ENCODE data around the gene CYTH1. TPM values are rescaled to one million over a fixed set of nuclear protein-coding genes. Genes with fewer than 3 reads are reported as not detected.
A peak's percentile ranks its signal among the peaks of the same experiment; 100 is the strongest.

Gene CYTH1
- total RNA-seq, 1 experiment from 2014 or later, result 9.7 TPM

DNA sequence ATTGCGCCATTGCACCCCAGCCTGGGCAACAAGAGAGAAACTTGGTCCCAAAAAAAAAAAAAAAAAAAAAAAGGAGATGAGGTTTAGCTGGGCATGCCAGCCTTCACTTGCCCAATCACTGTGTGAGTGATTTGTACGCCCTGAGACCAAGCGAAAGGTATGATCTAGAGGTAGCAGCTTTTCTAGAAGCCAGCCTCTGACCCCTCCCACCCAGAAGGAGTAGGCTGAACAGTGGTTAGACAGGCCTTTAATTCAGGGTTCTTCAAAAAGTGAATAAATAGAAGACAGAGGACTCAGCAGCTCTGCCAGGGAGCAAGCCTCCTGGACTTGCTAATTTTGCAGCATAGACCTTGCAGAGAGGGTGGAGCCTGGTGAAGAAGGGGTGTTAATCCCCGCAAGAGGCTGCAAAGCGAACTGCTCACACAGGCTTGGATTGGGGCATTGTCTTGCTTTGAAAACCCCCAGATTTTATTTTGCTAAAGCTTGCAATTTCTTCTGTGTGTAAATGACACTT lies 7.1 kb upstream of the CYTH1 start:
- no peak overlapping the region for H2BK15ac ChIP-seq (ENCODE audit: low read depth, low read length)
- H3K9me3 ChIP-seq (ENCODE audit: control insufficient read depth, low read depth, low read length), result no peaks in the 10 kb centered on the region
- Mint-ChIP-seq H3K4me1 (peaks cover 24 to 25% of the 10 kb centered on the region in 2 experiments), H3K27me3 (ENCODE audit: low read depth) (no peaks in the 10 kb centered on the region), H3K4me3 (no peak overlapping the region), H3K36me3 (ENCODE audit: insufficient read depth in 1 of 3, low read depth in 3 of 3) (peaks cover 0 to 44% (median 24%) of the 10 kb centered on the region in 3 experiments; a peak in 4 of 7 replicates), H3K27ac (peak overlapping the region in 2 of 3 experiments; percentile 52 to 74; a peak in 3 of 7 replicates), H3K9me3 (no peaks in the 10 kb centered on the region)
- no CpG with 5 or more reads among the region's 5 CpGs for WGBS (ENCODE audit: extremely low coverage, insufficient read length, low lambda C conversion rate)
- no peak overlapping the region for H3K14ac ChIP-seq (ENCODE audit: insufficient read depth, low read length)
- H3K79me1 ChIP-seq (ENCODE audit: insufficient read depth, low read depth, low read length, poor library complexity, severe bottlenecking), result no peaks in the 10 kb centered on the region
- no peak overlapping the region for H2BK5ac ChIP-seq (ENCODE audit: insufficient read length, low read length)
- H3K23me2 ChIP-seq (ENCODE audit: insufficient read length, low read depth, low read length, poor library complexity, severe bottlenecking), result no peaks in the 10 kb centered on the region
- H4K8ac ChIP-seq (replicated peaks; ENCODE audit: insufficient read length, low read depth, low read length), result no peak overlapping the region
- no peak overlapping the region for H3K4ac ChIP-seq (ENCODE audit: low read depth, low read length)
- H3K56ac ChIP-seq (ENCODE audit: insufficient read length, low read depth, low read length), result no peak overlapping the region
- H3K9ac ChIP-seq (ENCODE audit: extremely low read depth, insufficient read length, low read length), result no peak overlapping the region
- no peak overlapping the region for H2BK120ac ChIP-seq (ENCODE audit: low read depth, low read length, poor library complexity, severe bottlenecking)
- no peak overlapping the region for H3K4me2 ChIP-seq (ENCODE audit: insufficient read depth, insufficient read length, low read length)
- no peak overlapping the region for H3K27ac ChIP-seq (ENCODE audit: insufficient read length, low read depth, low read length)
- H4K20me1 ChIP-seq (ENCODE audit: control insufficient read depth, insufficient read depth, insufficient read length), result no peaks in the 10 kb centered on the region
- TF ChIP-seq, protein P1, sequence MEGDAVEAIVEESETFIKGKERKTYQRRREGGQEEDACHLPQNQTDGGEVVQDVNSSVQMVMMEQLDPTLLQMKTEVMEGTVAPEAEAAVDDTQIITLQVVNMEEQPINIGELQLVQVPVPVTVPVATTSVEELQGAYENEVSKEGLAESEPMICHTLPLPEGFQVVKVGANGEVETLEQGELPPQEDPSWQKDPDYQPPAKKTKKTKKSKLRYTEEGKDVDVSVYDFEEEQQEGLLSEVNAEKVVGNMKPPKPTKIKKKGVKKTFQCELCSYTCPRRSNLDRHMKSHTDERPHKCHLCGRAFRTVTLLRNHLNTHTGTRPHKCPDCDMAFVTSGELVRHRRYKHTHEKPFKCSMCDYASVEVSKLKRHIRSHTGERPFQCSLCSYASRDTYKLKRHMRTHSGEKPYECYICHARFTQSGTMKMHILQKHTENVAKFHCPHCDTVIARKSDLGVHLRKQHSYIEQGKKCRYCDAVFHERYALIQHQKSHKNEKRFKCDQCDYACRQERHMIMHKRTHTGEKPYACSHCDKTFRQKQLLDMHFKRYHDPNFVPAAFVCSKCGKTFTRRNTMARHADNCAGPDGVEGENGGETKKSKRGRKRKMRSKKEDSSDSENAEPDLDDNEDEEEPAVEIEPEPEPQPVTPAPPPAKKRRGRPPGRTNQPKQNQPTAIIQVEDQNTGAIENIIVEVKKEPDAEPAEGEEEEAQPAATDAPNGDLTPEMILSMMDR (conservative IDR thresholded peaks at IDR 0.05), result no peak
- no peak overlapping the region for H3K23ac ChIP-seq (ENCODE audit: insufficient read length, low read depth, low read length)
- no peak for DNase-seq
- H2AK5ac ChIP-seq (ENCODE audit: insufficient read length, low read length), result no peak overlapping the region
- no peaks in the 10 kb centered on the region; the same call in 1 of the 2 replicates for H3K79me2 ChIP-seq (ENCODE audit: insufficient read depth, low read length)
- no peak overlapping the region for H4K5ac ChIP-seq (ENCODE audit: insufficient read length, low read depth, low read length)
- H3T11ph ChIP-seq (ENCODE audit: low read length), result no peak overlapping the region
- H3K18ac ChIP-seq (ENCODE audit: insufficient read length, low read depth, low read length), result no peak overlapping the region
- H4K91ac ChIP-seq (ENCODE audit: insufficient read length, low read depth, low read length), result no peak overlapping the region
- no peak overlapping the region for H2BK20ac ChIP-seq (ENCODE audit: low read depth, low read length, poor library complexity, severe bottlenecking)
- no peaks in the 10 kb centered on the region for H3K27me3 ChIP-seq (ENCODE audit: insufficient read depth, low read length)
- H3K4me1 ChIP-seq (ENCODE audit: insufficient read depth, low read length), result no peaks in the 10 kb centered on the region; the same call in 1 of the 2 replicates
- H2AFZ ChIP-seq (ENCODE audit: low read length), result no peak overlapping the region
- H2BK12ac ChIP-seq (ENCODE audit: insufficient read length, low read depth, low read length), result no peak overlapping the region
